Loucy (cell line): ENCODE data around the gene REEP1.
A peak's percentile ranks its signal among the peaks of the same experiment; 100 is the strongest.

Experiments used
- H2AFZ ChIP-seq: fragments of 200-600 bp; sonication (generic); 2 replicates; pipeline ENCODE4 v1.6.0; 2016; ENCODE audit warnings: antibody characterized with exemption, mild to moderate bottlenecking, low read length, moderate library complexity
- H3F3A ChIP-seq: fragments of 200-600 bp; 2 replicates; pipeline ENCODE4 v1.6.0; 2016; ENCODE audit warnings: antibody characterized with exemption, low read depth, mild to moderate bottlenecking
- H3K27me3 ChIP-seq: fragments of 200-600 bp; sonication (generic); 2 replicates; pipeline ENCODE4 v1.6.1; 2014; ENCODE audit warnings: low read length, mild to moderate bottlenecking; ENCODE audit not compliant: insufficient read depth, poor library complexity, severe bottlenecking
- H3K36me3 ChIP-seq: fragments of 200-600 bp; sonication (generic); 2 replicates; pipeline ENCODE4 v1.6.1; 2016; ENCODE audit warnings: low read length; ENCODE audit not compliant: insufficient read depth
- H3K4me1 ChIP-seq: fragments of 200-600 bp; sonication (generic); 2 replicates; pipeline ENCODE4 v1.5.1; 2014; ENCODE audit warnings: low read length, mild to moderate bottlenecking; ENCODE audit not compliant: insufficient read depth, poor library complexity, severe bottlenecking
- H3K4me2 ChIP-seq: fragments of 200-600 bp; sonication (generic); 2 replicates; pipeline ENCODE4 v1.6.0; 2014; ENCODE audit warnings: antibody characterized with exemption, low read length, low read depth, mild to moderate bottlenecking; ENCODE audit not compliant: poor library complexity, severe bottlenecking
- H3K4me3 ChIP-seq: fragments of 200-600 bp; sonication (generic); 2 replicates; pipeline ENCODE4 v1.5.1; 2014; ENCODE audit warnings: low read length, mild to moderate bottlenecking, mixed read lengths; ENCODE audit not compliant: poor library complexity, severe bottlenecking
- H3K79me2 ChIP-seq: fragments of 200-600 bp; sonication (generic); 2 replicates; pipeline ENCODE4 v1.6.1; 2014; ENCODE audit warnings: low read length; ENCODE audit not compliant: insufficient read depth
- H3K9ac ChIP-seq: fragments of 200-600 bp; sonication (generic); 2 replicates; pipeline ENCODE4 v1.6.0; 2014; ENCODE audit warnings: mild to moderate bottlenecking, low read depth, low read length, moderate library complexity; ENCODE audit not compliant: poor library complexity, severe bottlenecking
- H3K9me2 ChIP-seq: fragments of 200-600 bp; sonication (generic); replicated peaks from 2 replicates; pipeline ENCODE4 v1.6.1; 2016; ENCODE audit warnings: low read depth, low read length, mixed read lengths
- H3K9me3 ChIP-seq: fragments of 200-600 bp; sonication (generic); 2 replicates; pipeline ENCODE4 v1.6.1; 2014; ENCODE audit warnings: mild to moderate bottlenecking, antibody characterized with exemption, low read length, low read depth; ENCODE audit not compliant: insufficient read depth
- H4K20me1 ChIP-seq: fragments of 200-600 bp; sonication (generic); 2 replicates; pipeline ENCODE4 v1.6.0; 2014; ENCODE audit warnings: antibody characterized with exemption, low read length, mild to moderate bottlenecking; ENCODE audit not compliant: insufficient read depth, poor library complexity, severe bottlenecking
- EZH2phosphoT487 ChIP-seq: fragments of 200-600 bp; IDR thresholded peaks from 2 replicates; pipeline ENCODE4 v1.6.1; 2018; ENCODE audit warnings: antibody characterized with exemption, mild to moderate bottlenecking, moderate library complexity, borderline replicate concordance
- TF ChIP-seq, protein P1 (sequence below): fragments of 200-600 bp; sonication (generic); conservative IDR thresholded peaks from 2 replicates; pipeline ENCODE4 v1.5.1; 2014; ENCODE audit warnings: mild to moderate bottlenecking, antibody characterized with exemption, low read length

Gene REEP1

GRCh38 chr2:86238354-86238753, 99.1 kb downstream of the REEP1 start:
- TF ChIP-seq, protein P1, sequence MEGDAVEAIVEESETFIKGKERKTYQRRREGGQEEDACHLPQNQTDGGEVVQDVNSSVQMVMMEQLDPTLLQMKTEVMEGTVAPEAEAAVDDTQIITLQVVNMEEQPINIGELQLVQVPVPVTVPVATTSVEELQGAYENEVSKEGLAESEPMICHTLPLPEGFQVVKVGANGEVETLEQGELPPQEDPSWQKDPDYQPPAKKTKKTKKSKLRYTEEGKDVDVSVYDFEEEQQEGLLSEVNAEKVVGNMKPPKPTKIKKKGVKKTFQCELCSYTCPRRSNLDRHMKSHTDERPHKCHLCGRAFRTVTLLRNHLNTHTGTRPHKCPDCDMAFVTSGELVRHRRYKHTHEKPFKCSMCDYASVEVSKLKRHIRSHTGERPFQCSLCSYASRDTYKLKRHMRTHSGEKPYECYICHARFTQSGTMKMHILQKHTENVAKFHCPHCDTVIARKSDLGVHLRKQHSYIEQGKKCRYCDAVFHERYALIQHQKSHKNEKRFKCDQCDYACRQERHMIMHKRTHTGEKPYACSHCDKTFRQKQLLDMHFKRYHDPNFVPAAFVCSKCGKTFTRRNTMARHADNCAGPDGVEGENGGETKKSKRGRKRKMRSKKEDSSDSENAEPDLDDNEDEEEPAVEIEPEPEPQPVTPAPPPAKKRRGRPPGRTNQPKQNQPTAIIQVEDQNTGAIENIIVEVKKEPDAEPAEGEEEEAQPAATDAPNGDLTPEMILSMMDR = no peak
- TF ChIP-seq EZH2phosphoT487 = no peak
- no peak overlapping the region for H2AFZ ChIP-seq
- no peak overlapping the region for H3K9ac ChIP-seq
- no peaks in the 10 kb centered on the region for H3K79me2 ChIP-seq
- peak overlapping the region; percentile 2 for H3K4me2 ChIP-seq
- H3K27me3 ChIP-seq = peaks cover 76% of the 10 kb centered on the region
- no peaks in the 10 kb centered on the region for H4K20me1 ChIP-seq
- H3F3A ChIP-seq = no peaks in the 10 kb centered on the region
- H3K9me2 ChIP-seq = no peaks in the 10 kb centered on the region
- peaks cover 17% of the 10 kb centered on the region for H3K4me1 ChIP-seq
- H3K9me3 ChIP-seq = no peaks in the 10 kb centered on the region
- no peak overlapping the region for H3K4me3 ChIP-seq
- no peaks in the 10 kb centered on the region for H3K36me3 ChIP-seq

DNA sequence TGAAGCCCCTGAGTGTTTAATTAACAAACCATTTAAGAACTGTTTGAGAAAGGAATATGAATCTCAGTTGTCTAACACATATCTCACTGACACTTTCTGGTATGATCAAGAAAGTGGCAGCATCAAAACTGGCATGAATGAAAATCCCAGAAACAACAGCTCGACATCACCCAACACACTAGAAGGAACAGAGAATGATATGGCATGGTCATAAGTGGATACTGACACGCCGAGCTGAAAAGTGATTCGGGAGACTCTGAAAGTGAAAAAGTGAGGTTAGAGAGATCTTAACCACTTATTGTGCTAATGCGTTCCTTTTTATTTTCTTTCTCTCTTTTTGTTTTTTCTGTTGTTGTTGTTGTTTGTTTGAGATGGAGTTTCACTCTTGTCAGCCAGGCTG, 100.3 kb downstream of the REEP1 start:
- no peaks in the 10 kb centered on the region for H3K9me3 ChIP-seq
- H2AFZ ChIP-seq = no peak overlapping the region
- no peaks in the 10 kb centered on the region for H3F3A ChIP-seq
- no peak overlapping the region for H3K4me2 ChIP-seq
- no peaks in the 10 kb centered on the region for H3K9me2 ChIP-seq
- H4K20me1 ChIP-seq = no peaks in the 10 kb centered on the region
- peaks cover 17% of the 10 kb centered on the region for H3K4me1 ChIP-seq
- no peaks in the 10 kb centered on the region for H3K79me2 ChIP-seq
- no peak overlapping the region for H3K4me3 ChIP-seq
- H3K27me3 ChIP-seq = peaks cover 76% of the 10 kb centered on the region
- TF ChIP-seq, protein P1 = no peak
- TF ChIP-seq EZH2phosphoT487 = no peak
- no peaks in the 10 kb centered on the region for H3K36me3 ChIP-seq
- H3K9ac ChIP-seq = no peak overlapping the region

- Histone ChIP-seq H3K4me1 (peaks cover 17% of the 10 kb centered on the region), H3K9me2 (no peaks in the 10 kb centered on the region), H3K79me2 (no peaks in the 10 kb centered on the region), H4K20me1 (no peaks in the 10 kb centered on the region), H3K36me3 (no peaks in the 10 kb centered on the region), H3K9me3 (no peaks in the 10 kb centered on the region), H2AFZ (no peak overlapping the region), H3K27me3 (peaks cover 62% of the 10 kb centered on the region), H3K9ac (no peak overlapping the region), H3K4me3 (no peak overlapping the region), H3F3A (no peaks in the 10 kb centered on the region), H3K4me2 (no peak overlapping the region)
- TF ChIP-seq, protein P1 = no peak
- no peak for TF ChIP-seq EZH2phosphoT487
Measured at GRCh38 chr2:86235196-86235980, 102.0 kb downstream of the REEP1 start.
